Body of pancreas (tissue), 4 donors: ENCODE measurements around the gene LRRC56. TPM values are rescaled to one million over a fixed set of nuclear protein-coding genes. Genes with fewer than 3 reads are reported as not detected.
"Not testable (repeated sequence)": the region's sequence is repeated elsewhere in the genome, so short reads cannot be mapped to it uniquely, and the experiment has no call there.

Experiments used
- ATAC-seq: fragments of 150-250 bp; one replicate; pipeline ENCODE4 v1.9.1; 2016
- DNase-seq, 4 donors: peaks; one replicate each; pipeline ENCODE4 v3.0.0-alpha.2; 2019
- H3K27ac ChIP-seq, 4 donors: fragments of 200-600 bp; sonication (generic); 1 replicate in 3 of 4; 2 replicates in 1 of 4; pipeline versions ENCODE4 v1.5.1 to v1.6.1; 2016 to 2019; ENCODE audit warnings: mild to moderate bottlenecking in 1 of 4, mixed read lengths in 1 of 4, moderate library complexity in 1 of 4
- H3K27me3 ChIP-seq, 2 donors: fragments of 200-600 bp; sonication (generic); one replicate each; pipeline ENCODE4 v1.6.0; 2016; ENCODE audit warnings: mild to moderate bottlenecking in 1 of 2
- H3K36me3 ChIP-seq, 2 donors: fragments of 200-600 bp; sonication (generic); replicated peaks in 1 of 2; 2 replicates each; pipeline ENCODE4 v1.5.1; 2016; ENCODE audit warnings: low read depth in 2 of 2; ENCODE audit not compliant: insufficient read depth in 1 of 2
- H3K4me1 ChIP-seq: fragments of 200-600 bp; sonication (generic); one replicate; pipeline ENCODE4 v1.6.0; 2016
- H3K4me3 ChIP-seq, 2 donors: fragments of 200-600 bp; sonication (generic); 1 replicate in 1 of 2; 2 replicates in 1 of 2; pipeline ENCODE4 v1.5.1; 2016 to 2019
- H3K9me3 ChIP-seq, 3 donors: fragments of 200-600 bp; sonication (generic); 1 replicate in 2 of 3; 2 replicates in 1 of 3; pipeline ENCODE4 v1.5.1; 2016
- CTCF ChIP-seq, 7 experiments: fragments of 450-650 bp in 4 of 7; fragments of 200-600 bp in 3 of 7; sonication (generic) in 3 of 7; IDR thresholded peaks; one replicate each; pipeline ENCODE4 v1.5.1; 2016 to 2019; ENCODE audit warnings: antibody characterized with exemption in 7 of 7
- POLR2A ChIP-seq, 3 donors: fragments of 450-650 bp; IDR thresholded peaks; one replicate each; pipeline ENCODE4 v1.6.1; 2016; ENCODE audit warnings: antibody characterized with exemption in 3 of 3, mild to moderate bottlenecking in 2 of 3
- WGBS, 2 donors: methylation state at CpG; one replicate each; pipeline ENCODE4 v1.1.5; 2017; 5-methylcytosine and 5-hydroxymethylcytosine counted together
- intact Hi-C: fragments of 100-400 bp; cut with DNase I; formaldehyde crosslinking; loops from one replicate; pipeline ENCODE4 v1.15.1; 2023
- total RNA-seq, 2 donors: library from RNA; depleted of rRNA; stranded (reverse); fragments of >200 nt; gene quantifications; one replicate each; pipeline ENCODE4 v1.1.0, GENCODE V29; 2016

LRRC56 gene
- total RNA-seq, 2 donors from 2014 or later = 1.6 to 2.3 TPM

- ATAC-seq = no peak
- Histone ChIP-seq H3K4me1 (peaks cover 12% of the 10 kb centered on the region), H3K9me3 (no peaks in the 10 kb centered on the region), H3K27me3 (no peaks in the 10 kb centered on the region), H3K27ac (no peak overlapping the region), H3K4me3 (no peak overlapping the region), H3K36me3 (no peaks in the 10 kb centered on the region)
- DNase-seq = no peak
- intact Hi-C loops = no loop called here
- TF ChIP-seq POLR2A (IDR thresholded peaks at IDR 0.05) = no peak
- no peak for TF ChIP-seq CTCF (IDR thresholded peaks at IDR 0.05)
- 80 to 96% methylated on average over 6 of the region's 6 CpGs for WGBS, 2 donors
These were observed 22.2 kb upstream of the LRRC56 start for GRCh38 chr11:515131-515530.

DNA sequence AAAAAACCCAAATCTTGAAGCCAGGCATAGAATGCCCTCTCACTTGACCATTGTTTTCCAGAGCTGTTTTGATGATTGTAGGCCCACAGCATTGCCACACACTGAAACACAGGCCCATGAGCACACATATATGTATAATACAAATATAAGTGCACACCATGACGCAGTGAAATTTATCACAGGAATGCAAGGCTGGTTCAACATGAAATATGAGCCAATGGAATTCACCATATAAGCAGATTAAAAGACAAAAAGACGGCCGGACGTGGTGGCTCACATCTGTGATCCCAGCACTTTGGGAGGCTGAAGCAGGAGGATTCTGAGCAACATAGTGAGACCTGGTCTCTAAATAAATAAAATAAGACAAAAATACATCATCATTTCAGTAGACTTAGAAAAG lies 20.9 kb upstream of the LRRC56 start:
- Histone ChIP-seq H3K27me3 (no peaks in the 10 kb centered on the region), H3K4me1 (peaks cover 12% of the 10 kb centered on the region), H3K4me3 (no peak overlapping the region), H3K36me3 (no peaks in the 10 kb centered on the region), H3K9me3 (no peaks in the 10 kb centered on the region), H3K27ac (no peak overlapping the region)
- ATAC-seq = no peak
- intact Hi-C loops = no loop called here
- DNase-seq = no peak
- 94 to 95% methylated on average over 4 of the region's 4 CpGs for WGBS, 2 donors
- TF ChIP-seq CTCF (IDR thresholded peaks at IDR 0.05) (no peak), POLR2A (IDR thresholded peaks at IDR 0.05) (no peak)

- H3K27me3 ChIP-seq, H3K27ac ChIP-seq, H3K36me3 ChIP-seq, intact Hi-C loops, ATAC-seq, H3K4me3 ChIP-seq, H3K9me3 ChIP-seq: not testable (repeated sequence)
- peaks cover 12% of the 10 kb centered on the region for H3K4me1 ChIP-seq
- 92 to 94% methylated on average over 22 to 24 of the region's 43 CpGs for WGBS, 2 donors
- DNase-seq = peak in 1 of 4 donors; percentile 12
These were observed 20.2 kb upstream of the LRRC56 start for GRCh38 chr11:516918-517685.

DNA sequence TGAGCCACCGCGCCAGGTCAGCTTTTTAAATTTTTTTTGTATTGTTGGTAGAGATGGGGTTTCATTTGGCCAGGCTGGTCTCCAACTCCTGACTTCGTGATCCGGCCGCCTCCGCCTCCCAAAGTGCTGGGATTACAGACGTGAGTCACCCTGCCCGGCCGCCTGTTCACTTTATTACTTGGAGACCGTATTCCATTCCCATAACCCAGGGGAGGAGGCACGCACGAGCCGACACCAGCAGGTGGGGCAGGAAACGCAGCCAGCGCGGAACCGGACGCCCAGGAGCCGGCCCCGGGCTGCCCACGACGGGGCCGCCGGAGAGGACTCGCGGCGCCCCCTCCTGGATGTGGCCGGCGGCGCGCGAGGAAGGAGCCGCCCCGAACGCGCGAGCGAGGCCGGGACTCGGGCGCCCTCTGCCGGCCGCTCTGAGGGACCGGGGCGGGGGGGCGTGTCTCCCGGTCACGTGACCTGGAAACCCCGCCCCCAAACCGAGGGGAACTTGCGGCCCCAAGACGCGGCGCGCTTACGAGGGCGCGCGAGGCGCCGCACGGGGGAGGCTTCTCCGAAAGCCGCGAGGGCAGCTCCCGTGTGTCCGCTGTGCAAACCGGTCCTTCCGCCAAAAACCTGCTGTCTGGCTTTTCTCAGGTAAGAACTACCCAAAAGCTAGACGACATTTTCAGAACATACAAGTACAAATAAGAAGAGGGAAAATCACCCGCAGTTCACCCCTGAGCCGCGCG lies 18.7 kb upstream of the LRRC56 start:
- intact Hi-C loops = no loop called here

More for the DNA sequence above, 18.7 kb upstream of the LRRC56 start:
- no peaks in the 10 kb centered on the region for H3K36me3 ChIP-seq
- no peak overlapping the region for H3K4me3 ChIP-seq
- peak overlapping the region; percentile 59 to 88 (median 72) for H3K27ac ChIP-seq
- ATAC-seq (peak; percentile 98), DNase-seq (peak; percentile 91 to 95 (median 95))
- H3K9me3 ChIP-seq = no peaks in the 10 kb centered on the region
- H3K4me1 ChIP-seq = peaks cover 12% of the 10 kb centered on the region
- TF ChIP-seq CTCF (IDR thresholded peaks at IDR 0.05) = peak; percentile 62 to 100 (median 100)
- peak in 2 of 3 donors; percentile 37 to 40 for TF ChIP-seq POLR2A (IDR thresholded peaks at IDR 0.05)
- WGBS, 2 donors = 8 to 42% methylated on average over 12 to 68 of the region's 74 CpGs
- no peaks in the 10 kb centered on the region for H3K27me3 ChIP-seq
